Activated T-cell treated with anti-CD3 and anti-CD28 coated beads, Interleukin-2, amount 50 U/mL, for 4 hours (primary cell): ENCODE results near the gene PAFAH2. TPM values are rescaled to one million over a fixed set of nuclear protein-coding genes. Genes with fewer than 3 reads are reported as not detected.

Experiments used
- total RNA-seq, 3 donors: library from RNA; stranded (reverse); gene quantifications; one replicate each; pipeline ENCODE4 v1.2.1, GENCODE V29; 2021

The PAFAH2 gene
- total RNA-seq, 3 donors from 2014 or later: 7.1 to 10.4 (median 8.3) TPM

Other genes starting within 250 kb of the PAFAH2 start
- 10 to 100 TPM; 18.9 to 23.8 (median 22.2) TPM for gene SELENON, start 197.9 kb downstream of the PAFAH2 start, total RNA-seq
- 10 to 100 TPM; 27.7 to 37.4 (median 35.5) TPM for gene MTFR1L, start 178.1 kb downstream of the PAFAH2 start, total RNA-seq
- gene AUNIP, start 138.6 kb downstream of the PAFAH2 start, total RNA-seq: 1 to 10 TPM; 4.1 to 4.6 (median 4.5) TPM
- 1 to 10 TPM; 4.5 to 7.5 (median 5.4) TPM for gene PAQR7, start 122.4 kb downstream of the PAFAH2 start, total RNA-seq
- gene STMN1, start 91.6 kb downstream of the PAFAH2 start, total RNA-seq: 10 to 100 TPM; 68.0 to 94.8 (median 80.0) TPM
- gene EXTL1, start 23.7 kb upstream of the PAFAH2 start, total RNA-seq: not detected
- gene SLC30A2, start 48.1 kb upstream of the PAFAH2 start, total RNA-seq: not detected
- not detected for gene TRIM63, start 69.6 kb upstream of the PAFAH2 start, total RNA-seq
- 10 to 100 TPM in 2 of 3 donors, 1 to 10 TPM in 1; 9.6 to 13.5 (median 12.2) TPM for gene PDIK1L, start 113.8 kb upstream of the PAFAH2 start, total RNA-seq
- not detected for gene FAM110D, start 161.0 kb upstream of the PAFAH2 start, total RNA-seq
- gene C1orf232, start 170.9 kb upstream of the PAFAH2 start, total RNA-seq: not detected
- 100 to 1,000 TPM; 121 to 151 (median 139) TPM for gene ZNF593, start 171.8 kb upstream of the PAFAH2 start, total RNA-seq
- not detected for gene ZNF593OS, start 173.8 kb upstream of the PAFAH2 start, total RNA-seq
- 1 to 10 TPM; 4.3 to 6.1 (median 5.1) TPM for gene CNKSR1, start 179.4 kb upstream of the PAFAH2 start, total RNA-seq
- not detected for gene CATSPER4, start 192.5 kb upstream of the PAFAH2 start, total RNA-seq
- gene CEP85, start 236.1 kb upstream of the PAFAH2 start, total RNA-seq: 10 to 100 TPM; 25.5 to 28.7 (median 25.7) TPM